Thoracic aorta (tissue), 2 donors: ENCODE results near the gene KRABD2.

ENCODE experiments used
- ATAC-seq: fragments of 150-250 bp; one replicate; pipeline ENCODE4 v1.8.0; 2017; ENCODE audit warnings: low read depth; ENCODE audit not compliant: insufficient number of reproducible peaks, low FRiP score
- DNase-seq: peaks from one replicate; pipeline ENCODE4 v3.0.0-alpha.2; 2020; ENCODE audit warnings: low spot score
- H3K27ac ChIP-seq, 2 donors: fragments of 200-600 bp; sonication (generic); 1 replicate in 1 of 2; 2 replicates in 1 of 2; pipeline ENCODE4 v1.5.1; 2016; ENCODE audit warnings: mild to moderate bottlenecking in 2 of 2, moderate library complexity in 2 of 2
- H3K27me3 ChIP-seq: fragments of 200-600 bp; sonication (generic); replicated peaks from 2 replicates; pipeline ENCODE4 v1.6.0; 2016; ENCODE audit warnings: mild to moderate bottlenecking; ENCODE audit not compliant: insufficient read depth
- H3K36me3 ChIP-seq: fragments of 200-600 bp; sonication (generic); one replicate; pipeline ENCODE4 v1.5.1; 2016
- H3K4me1 ChIP-seq, 2 donors: fragments of 200-600 bp; sonication (generic); 1 replicate in 1 of 2; 2 replicates in 1 of 2; pipeline versions ENCODE4 v1.5.1 to v1.6.0; 2016; ENCODE audit warnings: low read depth in 2 of 2, mild to moderate bottlenecking in 1 of 2; ENCODE audit not compliant: control insufficient read depth in 1 of 2
- H3K4me3 ChIP-seq: fragments of 200-600 bp; sonication (generic); 2 replicates; pipeline ENCODE4 v1.5.1; 2016; ENCODE audit warnings: mild to moderate bottlenecking
- H3K9me3 ChIP-seq: fragments of 200-600 bp; sonication (generic); 2 replicates; pipeline ENCODE4 v1.5.1; 2016
- TF ChIP-seq, protein P1 (sequence below): fragments of 200-600 bp; sonication (generic); IDR thresholded peaks from one replicate; pipeline ENCODE4 v1.5.1; 2019; ENCODE audit warnings: antibody characterized with exemption

The KRABD2 gene

DNA sequence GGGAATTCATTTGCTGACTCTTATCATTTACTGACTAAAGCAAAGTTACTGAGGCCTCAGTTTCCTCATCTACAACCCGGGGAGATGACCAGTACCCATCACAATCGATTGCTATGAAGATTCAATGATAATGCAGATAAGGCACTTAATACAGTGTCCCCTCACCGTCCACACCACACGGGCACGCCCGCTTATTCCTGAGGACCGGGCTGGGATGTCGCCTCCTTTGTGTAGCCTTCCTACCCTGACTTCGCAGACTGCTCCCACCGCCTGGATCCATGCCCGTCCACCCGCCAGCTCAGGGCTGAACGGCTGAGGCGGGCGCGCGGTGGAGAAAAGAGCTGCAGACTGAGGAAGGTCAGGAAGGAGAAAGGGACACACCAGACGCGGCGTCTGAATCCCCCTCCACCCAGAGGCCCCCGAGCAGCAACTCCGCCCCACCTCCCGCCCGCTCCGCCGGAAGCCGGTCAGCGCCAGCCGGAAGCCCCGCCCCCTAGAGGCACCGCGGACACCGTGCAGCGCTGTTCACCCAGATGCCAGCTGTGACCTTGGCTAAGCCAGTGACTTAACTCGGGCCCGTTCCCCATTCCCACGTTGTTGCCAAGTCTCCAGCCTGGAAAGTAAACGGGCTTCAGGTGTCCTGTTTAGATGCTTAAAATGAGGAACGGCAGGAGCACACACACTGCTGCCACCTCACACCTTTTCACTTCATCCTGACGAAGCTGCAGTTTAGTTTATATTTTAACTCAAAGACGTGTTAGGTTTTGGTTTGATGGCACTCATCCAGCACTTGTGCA is at the start of gene KRABD2:
TSS of gene KRABD2 (minus strand) at position 434 of the 797 bp plus-strand sequence.
- no peaks in the 10 kb centered on the region for H3K9me3 ChIP-seq
- H3K4me3 ChIP-seq: peak within 1 kb of the TSS; percentile 84
- TF ChIP-seq, protein P1, sequence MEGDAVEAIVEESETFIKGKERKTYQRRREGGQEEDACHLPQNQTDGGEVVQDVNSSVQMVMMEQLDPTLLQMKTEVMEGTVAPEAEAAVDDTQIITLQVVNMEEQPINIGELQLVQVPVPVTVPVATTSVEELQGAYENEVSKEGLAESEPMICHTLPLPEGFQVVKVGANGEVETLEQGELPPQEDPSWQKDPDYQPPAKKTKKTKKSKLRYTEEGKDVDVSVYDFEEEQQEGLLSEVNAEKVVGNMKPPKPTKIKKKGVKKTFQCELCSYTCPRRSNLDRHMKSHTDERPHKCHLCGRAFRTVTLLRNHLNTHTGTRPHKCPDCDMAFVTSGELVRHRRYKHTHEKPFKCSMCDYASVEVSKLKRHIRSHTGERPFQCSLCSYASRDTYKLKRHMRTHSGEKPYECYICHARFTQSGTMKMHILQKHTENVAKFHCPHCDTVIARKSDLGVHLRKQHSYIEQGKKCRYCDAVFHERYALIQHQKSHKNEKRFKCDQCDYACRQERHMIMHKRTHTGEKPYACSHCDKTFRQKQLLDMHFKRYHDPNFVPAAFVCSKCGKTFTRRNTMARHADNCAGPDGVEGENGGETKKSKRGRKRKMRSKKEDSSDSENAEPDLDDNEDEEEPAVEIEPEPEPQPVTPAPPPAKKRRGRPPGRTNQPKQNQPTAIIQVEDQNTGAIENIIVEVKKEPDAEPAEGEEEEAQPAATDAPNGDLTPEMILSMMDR: peak; percentile 58
- DNase-seq (peak; percentile 51), ATAC-seq (peak; percentile 80)
- H3K36me3 ChIP-seq: peaks cover 28% of the 10 kb centered on the region
- H3K4me1 ChIP-seq: peaks cover 7 to 27% of the 10 kb centered on the region in 2 donors
- no peaks in the 10 kb centered on the region for H3K27me3 ChIP-seq
- peak within 1 kb of the TSS; percentile 64 to 69 for H3K27ac ChIP-seq

DNA sequence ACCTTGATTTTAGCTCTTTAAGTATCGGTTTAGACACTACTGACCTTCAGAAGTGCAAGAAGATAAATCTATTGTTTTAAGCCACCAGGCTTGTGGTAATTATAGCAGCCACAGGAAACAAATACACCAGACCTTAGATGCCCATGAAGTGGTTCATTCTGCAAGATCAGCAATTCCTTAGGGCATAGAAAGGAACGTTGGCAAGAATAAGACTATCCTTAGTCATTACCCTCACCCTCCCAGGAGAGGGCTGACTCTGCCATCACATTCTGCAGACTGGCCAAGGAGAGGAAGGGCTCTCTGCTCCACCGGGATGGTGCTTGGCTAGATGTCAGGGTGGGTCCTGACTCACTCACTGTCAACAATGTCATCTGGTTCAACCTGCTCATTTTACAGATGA is 45.1 kb upstream of the KRABD2 start:
- peaks cover 5 to 14% of the 10 kb centered on the region in 2 donors for H3K4me1 ChIP-seq
- no peak overlapping the region for H3K27ac ChIP-seq
- TF ChIP-seq, protein P1: no peak
- H3K4me3 ChIP-seq: no peak overlapping the region
- no peaks in the 10 kb centered on the region for H3K9me3 ChIP-seq
- DNase-seq (no peak), ATAC-seq (no peak)
- no peaks in the 10 kb centered on the region for H3K36me3 ChIP-seq
- no peaks in the 10 kb centered on the region for H3K27me3 ChIP-seq

DNA sequence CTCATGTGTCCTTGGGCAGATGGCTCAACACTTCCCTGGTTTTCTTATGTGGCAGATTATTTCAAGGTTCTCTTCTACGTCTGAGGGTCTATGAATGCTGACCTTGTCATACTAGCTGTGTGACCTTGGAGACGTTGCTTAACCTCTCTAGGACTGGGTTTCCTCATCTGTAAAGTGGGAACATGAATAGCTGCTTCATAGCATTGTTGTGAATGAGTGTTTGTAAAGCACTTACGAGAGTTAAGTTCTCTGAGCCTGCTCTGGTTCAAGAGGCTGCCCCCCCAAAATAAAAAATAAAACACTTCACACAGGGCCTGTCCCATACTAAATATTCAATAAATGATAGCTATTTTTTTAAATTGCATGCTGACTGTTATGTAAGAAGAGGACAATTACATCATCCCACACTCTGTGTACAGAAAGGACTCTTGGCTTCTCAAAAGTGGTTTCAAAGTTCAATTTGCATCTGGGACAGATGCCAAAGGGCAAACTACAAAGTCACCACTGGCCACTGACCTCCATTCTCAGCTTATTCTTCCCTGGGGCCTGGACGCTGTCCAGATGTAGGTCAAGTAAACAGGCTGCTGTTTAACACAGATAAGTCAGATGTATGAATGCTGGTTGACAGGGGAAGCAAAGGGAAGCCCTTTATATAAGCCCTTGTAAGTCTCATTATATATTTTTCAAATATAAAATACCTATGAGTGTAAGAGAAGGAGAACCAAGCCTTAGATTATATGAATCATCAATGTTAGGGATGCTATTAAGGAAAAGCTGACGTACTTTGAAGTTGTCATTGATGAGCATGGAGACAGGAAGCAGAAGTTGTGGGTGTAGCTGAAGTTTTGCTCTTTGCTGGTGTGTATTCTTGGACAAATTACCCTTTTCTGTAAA is 43.8 kb upstream of the KRABD2 start:
- H3K27me3 ChIP-seq: no peaks in the 10 kb centered on the region
- H3K27ac ChIP-seq: peak overlapping the region in 1 of 2 donors; percentile 14
- no peaks in the 10 kb centered on the region for H3K9me3 ChIP-seq
- ATAC-seq (no peak), DNase-seq (no peak)
- no peak overlapping the region for H3K4me3 ChIP-seq
- peaks cover 5 to 14% of the 10 kb centered on the region in 2 donors for H3K4me1 ChIP-seq
- no peaks in the 10 kb centered on the region for H3K36me3 ChIP-seq
- TF ChIP-seq, protein P1: no peak

DNA sequence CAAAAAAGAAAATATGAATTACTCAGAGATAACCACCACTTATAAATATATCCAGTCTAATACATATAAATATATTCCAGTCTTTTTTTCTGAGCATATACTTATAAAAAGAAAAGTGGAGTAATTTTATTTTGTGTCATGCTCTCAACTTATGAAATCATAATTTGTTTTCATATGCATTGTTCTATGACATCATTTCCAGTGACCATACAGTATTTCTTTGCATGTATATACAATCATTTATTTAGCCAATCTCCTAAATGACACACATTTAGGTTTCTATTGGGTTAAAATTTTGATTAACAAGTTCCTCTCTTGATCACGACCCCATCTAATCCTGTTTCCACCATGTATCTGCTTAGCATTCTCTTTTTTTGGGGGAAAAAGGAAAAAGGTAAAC is 42.8 kb upstream of the KRABD2 start:
- Histone ChIP-seq H3K27me3 (no peaks in the 10 kb centered on the region), H3K9me3 (no peaks in the 10 kb centered on the region), H3K4me3 (no peak overlapping the region), H3K36me3 (no peaks in the 10 kb centered on the region), H3K27ac (no peak overlapping the region), H3K4me1 (peaks cover 5 to 14% of the 10 kb centered on the region in 2 donors)
- DNase-seq (no peak), ATAC-seq (no peak)
- TF ChIP-seq, protein P1: no peak

DNA sequence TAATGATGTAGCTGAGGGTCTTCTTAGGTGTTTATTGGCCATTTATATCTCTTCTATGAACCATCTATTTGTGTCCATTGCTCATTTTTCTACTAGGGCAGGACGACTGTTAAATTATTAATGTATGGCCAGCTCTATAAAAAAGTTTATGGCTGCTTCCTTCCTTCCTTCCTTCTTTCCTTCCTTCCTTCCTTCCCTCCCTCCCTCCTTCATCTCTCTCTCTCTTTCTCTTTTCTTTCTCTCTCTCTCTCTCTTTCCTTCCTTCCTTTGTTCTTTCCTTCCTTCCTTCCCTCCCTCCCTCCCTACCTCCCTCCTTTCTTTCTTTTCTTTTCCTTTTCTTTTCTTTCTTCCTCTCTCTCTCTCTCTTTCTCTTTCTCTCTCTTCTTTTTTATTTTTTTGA is 42.0 kb upstream of the KRABD2 start:
- DNase-seq (no peak), ATAC-seq (no peak)
- Histone ChIP-seq H3K27ac (no peak overlapping the region), H3K4me3 (no peak overlapping the region), H3K9me3 (no peaks in the 10 kb centered on the region), H3K27me3 (no peaks in the 10 kb centered on the region), H3K4me1 (peaks cover 5 to 14% of the 10 kb centered on the region in 2 donors), H3K36me3 (no peaks in the 10 kb centered on the region)
- TF ChIP-seq, protein P1: no peak
